Suprapubic skin (tissue), 4 donors: Measurements from ENCODE around the gene CLNK. TPM values are rescaled to one million over a fixed set of nuclear protein-coding genes. Genes with fewer than 3 reads are reported as not detected.

Source experiments
- DNase-seq, 2 donors: peaks; one replicate each; pipeline ENCODE4 v3.0.0-alpha.2; 2019; ENCODE audit warnings: low spot score in 2 of 2
- H3K27ac ChIP-seq: fragments of 200-600 bp; sonication (generic); one replicate; pipeline ENCODE4 v1.5.1; 2019
- H3K27me3 ChIP-seq: fragments of 200-600 bp; sonication (generic); one replicate; pipeline ENCODE4 v1.5.1; 2019
- H3K36me3 ChIP-seq: fragments of 200-600 bp; sonication (generic); one replicate; pipeline ENCODE4 v1.5.1; 2019
- H3K4me1 ChIP-seq: fragments of 200-600 bp; sonication (generic); one replicate; pipeline ENCODE4 v1.5.1; 2019
- H3K4me3 ChIP-seq: fragments of 200-600 bp; sonication (generic); one replicate; pipeline ENCODE4 v1.5.1; 2019; ENCODE audit warnings: mild to moderate bottlenecking
- H3K9me3 ChIP-seq: fragments of 200-600 bp; sonication (generic); one replicate; pipeline ENCODE4 v1.5.1; 2019
- CTCF ChIP-seq, 2 donors: fragments of 200-600 bp in 1 of 2; fragments of 450-650 bp in 1 of 2; sonication (generic) in 1 of 2; IDR thresholded peaks; one replicate each; pipeline ENCODE4 v1.5.1; 2016 to 2019; ENCODE audit warnings: antibody characterized with exemption in 2 of 2, mild to moderate bottlenecking in 1 of 2, moderate library complexity in 1 of 2
- EP300 ChIP-seq: sonication (generic); formaldehyde crosslinking; IDR thresholded peaks from one replicate; pipeline ENCODE4 v1.6.1; 2017; ENCODE audit warnings: antibody characterized with exemption
- POLR2A ChIP-seq, 2 donors: fragments of 450-650 bp; IDR thresholded peaks; one replicate each; pipeline ENCODE4 v1.6.1; 2017; ENCODE audit warnings: antibody characterized with exemption in 2 of 2, mild to moderate bottlenecking in 2 of 2, moderate library complexity in 2 of 2
- POLR2AphosphoS5 ChIP-seq, 3 donors: sonication (generic); formaldehyde crosslinking; IDR thresholded peaks; one replicate each; pipeline ENCODE4 v1.6.1; 2017; ENCODE audit warnings: antibody characterized with exemption in 3 of 3
- WGBS: methylation state at CpG from one replicate; pipeline ENCODE4 v1.1.5; 2018; 5-methylcytosine and 5-hydroxymethylcytosine counted together
- total RNA-seq, 4 donors: library from RNA; depleted of rRNA; stranded (reverse); fragments of >200 nt; gene quantifications; one replicate each; pipeline ENCODE4 v1.1.0, GENCODE V29; 2016

CLNK gene, protein sequence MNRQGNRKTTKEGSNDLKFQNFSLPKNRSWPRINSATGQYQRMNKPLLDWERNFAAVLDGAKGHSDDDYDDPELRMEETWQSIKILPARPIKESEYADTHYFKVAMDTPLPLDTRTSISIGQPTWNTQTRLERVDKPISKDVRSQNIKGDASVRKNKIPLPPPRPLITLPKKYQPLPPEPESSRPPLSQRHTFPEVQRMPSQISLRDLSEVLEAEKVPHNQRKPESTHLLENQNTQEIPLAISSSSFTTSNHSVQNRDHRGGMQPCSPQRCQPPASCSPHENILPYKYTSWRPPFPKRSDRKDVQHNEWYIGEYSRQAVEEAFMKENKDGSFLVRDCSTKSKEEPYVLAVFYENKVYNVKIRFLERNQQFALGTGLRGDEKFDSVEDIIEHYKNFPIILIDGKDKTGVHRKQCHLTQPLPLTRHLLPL
- total RNA-seq: under 1 TPM in 3 of 4 donors, not detected in 1; 0.11 to 0.64 (median 0.52) TPM

- 61% methylated on average over 8 of the region's 8 CpGs for WGBS
- H3K9me3 ChIP-seq: no peaks in the 10 kb centered on the region
- H3K36me3 ChIP-seq: no peaks in the 10 kb centered on the region
- H3K4me3 ChIP-seq: no peak within 1 kb of the TSS
- H3K27ac ChIP-seq: no peak within 1 kb of the TSS
- DNase-seq: no peak
- H3K27me3 ChIP-seq: no peaks in the 10 kb centered on the region
- no peaks in the 10 kb centered on the region for H3K4me1 ChIP-seq
- TF ChIP-seq EP300 (no peak), POLR2AphosphoS5 (IDR thresholded peaks at IDR 0.05) (no peak), CTCF (IDR thresholded peaks at IDR 0.05) (no peak)
Observed at GRCh38 chr4:10684631-10685030, at the start of gene CLNK. CLNK (minus strand) TSS chr4:10684768; CDS start chr4:10667869, 16,899 bp downstream.

- TF ChIP-seq POLR2AphosphoS5 (IDR thresholded peaks at IDR 0.05): no peak
- no peak for TF ChIP-seq CTCF (IDR thresholded peaks at IDR 0.05)
- TF ChIP-seq POLR2A (IDR thresholded peaks at IDR 0.05): no peak
- no peak for TF ChIP-seq EP300
- WGBS: 54% methylated on average over 1 of the region's 1 CpG
- no peak for DNase-seq
- Histone ChIP-seq H3K36me3 (no peaks in the 10 kb centered on the region), H3K4me3 (no peak overlapping the region), H3K27me3 (no peaks in the 10 kb centered on the region), H3K27ac (no peak overlapping the region), H3K4me1 (no peaks in the 10 kb centered on the region), H3K9me3 (no peaks in the 10 kb centered on the region)
Observed at GRCh38 chr4:10733481-10734062, 49.0 kb upstream of the CLNK start.

- no peaks in the 10 kb centered on the region for H3K27me3 ChIP-seq
- 77% methylated on average over 5 of the region's 5 CpGs for WGBS
- H3K4me3 ChIP-seq: no peak overlapping the region
- no peaks in the 10 kb centered on the region for H3K36me3 ChIP-seq
- no peak overlapping the region for H3K27ac ChIP-seq
- TF ChIP-seq CTCF (IDR thresholded peaks at IDR 0.05): no peak
- TF ChIP-seq EP300: no peak
- no peak for TF ChIP-seq POLR2A (IDR thresholded peaks at IDR 0.05)
- no peak for TF ChIP-seq POLR2AphosphoS5 (IDR thresholded peaks at IDR 0.05)
- no peaks in the 10 kb centered on the region for H3K9me3 ChIP-seq
- DNase-seq: no peak
- H3K4me1 ChIP-seq: no peaks in the 10 kb centered on the region
Observed at GRCh38 chr4:10732914-10733415, 48.4 kb upstream of the CLNK start.

- TF ChIP-seq EP300: no peak
- no peak for TF ChIP-seq CTCF (IDR thresholded peaks at IDR 0.05)
- no peak for TF ChIP-seq POLR2AphosphoS5 (IDR thresholded peaks at IDR 0.05)
- TF ChIP-seq POLR2A (IDR thresholded peaks at IDR 0.05): no peak
- H3K4me3 ChIP-seq: no peak overlapping the region
- no peak for DNase-seq
Observed at GRCh38 chr4:10732235-10732913, 47.8 kb upstream of the CLNK start.

GRCh38 chr4:10731690-10732089, 47.1 kb upstream of the CLNK start:
- WGBS: 79% methylated on average over 3 of the region's 3 CpGs
- DNase-seq: no peak
- no peak overlapping the region for H3K27ac ChIP-seq
- H3K36me3 ChIP-seq: no peaks in the 10 kb centered on the region
- H3K9me3 ChIP-seq: no peaks in the 10 kb centered on the region
- no peaks in the 10 kb centered on the region for H3K4me1 ChIP-seq
- TF ChIP-seq CTCF (IDR thresholded peaks at IDR 0.05): no peak
- TF ChIP-seq POLR2AphosphoS5 (IDR thresholded peaks at IDR 0.05): no peak
- no peak for TF ChIP-seq POLR2A (IDR thresholded peaks at IDR 0.05)
- no peak for TF ChIP-seq EP300
- H3K4me3 ChIP-seq: no peak overlapping the region
- no peaks in the 10 kb centered on the region for H3K27me3 ChIP-seq

More at GRCh38 chr4:10732235-10732913, 47.8 kb upstream of the CLNK start:
- Histone ChIP-seq H3K27ac (no peak overlapping the region), H3K9me3 (no peaks in the 10 kb centered on the region), H3K36me3 (no peaks in the 10 kb centered on the region), H3K4me1 (no peaks in the 10 kb centered on the region), H3K27me3 (no peaks in the 10 kb centered on the region)
- WGBS: 60% methylated on average over 3 of the region's 3 CpGs
